SK-N-SH (cell line): Measurements from ENCODE around the gene F7. TPM values are rescaled to one million over a fixed set of nuclear protein-coding genes. Genes with fewer than 3 reads are reported as not detected.

Experiments
- CTCF ChIA-PET: fragments of 300-600, 350-600 bp; formaldehyde crosslinking; extraction: SDS; loops from one replicate; lab custom pipeline; 2021; lab: Yijun Ruan, JAX
- POLR2A ChIA-PET: fragments of 350-600 bp; sonication (Branson Sonifier 250); formaldehyde crosslinking; extraction: SDS; loops from one replicate; lab custom pipeline; 2020; ENCODE audit warnings: antibody characterized with exemption, inconsistent platforms; lab: Yijun Ruan, JAX
- DNase-seq: peaks from one replicate; pipeline ENCODE4 v3.0.0; 2012
- H2AFZ ChIP-seq: fragments of 200-600 bp; sonication (generic); 2 replicates; pipeline ENCODE4 v1.8.1; 2016; ENCODE audit warnings: antibody characterized with exemption, mild to moderate bottlenecking, low read depth
- H3F3A ChIP-seq: fragments of 200-600 bp; sonication (generic); replicated peaks from 2 replicates; pipeline ENCODE3; 2016; ENCODE audit warnings: antibody characterized with exemption, mild to moderate bottlenecking; ENCODE audit not compliant: insufficient read depth
- H3K27ac ChIP-seq, 2 experiments: fragments of 200-500 bp in 1 of 2; fragments of 200-600 bp in 1 of 2; sonication (Bioruptor generic) in 1 of 2; sonication (generic), shearing (Covaris generic) in 1 of 2; 2 replicates each; pipeline versions ENCODE4 v1.5.1 to v1.6.1; 2014 to 2016; ENCODE audit warnings: low read depth in 2 of 2, inconsistent platforms in 1 of 2, low read length in 1 of 2, mild to moderate bottlenecking in 1 of 2, mixed read lengths in 1 of 2
- H3K27me3 ChIP-seq: fragments of 200-600 bp; sonication (generic), shearing (Covaris generic); 2 replicates; pipeline ENCODE4 v1.6.1; 2016; ENCODE audit warnings: mixed run types; ENCODE audit not compliant: insufficient read depth
- H3K36me3 ChIP-seq, 2 experiments: fragments of 200-500 bp in 1 of 2; fragments of 200-600 bp in 1 of 2; sonication (Bioruptor generic) in 1 of 2; sonication (generic) in 1 of 2; replicated peaks in 1 of 2; 2 replicates each; pipeline versions ENCODE3 to v1.5.1; 2014 to 2016; ENCODE audit warnings: low read length in 1 of 2, mild to moderate bottlenecking in 1 of 2; ENCODE audit not compliant: insufficient read depth in 2 of 2, control insufficient read depth in 1 of 2
- H3K4me1 ChIP-seq, 2 experiments: fragments of 200-500 bp in 1 of 2; fragments of 200-600 bp in 1 of 2; sonication (Bioruptor generic) in 1 of 2; sonication (generic), shearing (Covaris generic) in 1 of 2; 2 replicates each; pipeline versions ENCODE4 v1.5.1 to v1.6.1; 2014 to 2016; ENCODE audit warnings: low read depth in 1 of 2, low read length in 1 of 2, mixed run types in 1 of 2; ENCODE audit not compliant: insufficient read depth in 2 of 2, control insufficient read depth in 1 of 2
- H3K4me2 ChIP-seq: fragments of 200-600 bp; sonication (generic), shearing (Covaris generic); 2 replicates; pipeline ENCODE4 v1.6.1; 2017; ENCODE audit warnings: mixed run types
- H3K4me3 ChIP-seq, 2 experiments: fragments of 200-500 bp in 1 of 2; fragments of 200-600 bp in 1 of 2; sonication (Bioruptor generic) in 1 of 2; sonication (generic), shearing (Covaris generic) in 1 of 2; 2 replicates each; pipeline versions ENCODE4 v1.5.1 to v1.8.1; 2014 to 2016; ENCODE audit warnings: low read depth in 2 of 2, inconsistent platforms in 1 of 2, low read length in 1 of 2, mild to moderate bottlenecking in 1 of 2, mixed read lengths in 1 of 2, moderate library complexity in 1 of 2
- H3K79me2 ChIP-seq: fragments of 200-600 bp; sonication (generic); 2 replicates; pipeline ENCODE4 v1.8.1; 2017; ENCODE audit warnings: mild to moderate bottlenecking; ENCODE audit not compliant: insufficient read depth
- H3K9ac ChIP-seq: fragments of 200-600 bp; sonication (generic); 2 replicates; pipeline ENCODE4 v1.6.1; 2017; ENCODE audit warnings: mixed run types
- H3K9me2 ChIP-seq: fragments of 200-600 bp; sonication (generic); 2 replicates; pipeline ENCODE4 v1.6.1; 2017; ENCODE audit warnings: mixed run types
- H3K9me3 ChIP-seq: fragments of 200-600 bp; sonication (generic); 2 replicates; pipeline ENCODE4 v1.6.1; 2017; ENCODE audit warnings: mixed run types, mild to moderate bottlenecking, moderate library complexity
- H4K20me1 ChIP-seq: fragments of 200-600 bp; sonication (generic); 2 replicates; pipeline ENCODE4 v1.6.1; 2017; ENCODE audit warnings: mild to moderate bottlenecking, mixed run types; ENCODE audit not compliant: insufficient read depth
- EP300 ChIP-seq, 2 experiments: IDR thresholded peaks; 2 replicates each; pipeline versions ENCODE4 v1.4.0 to v1.6.1; 2012; ENCODE audit warnings: borderline replicate concordance in 1 of 2, low read depth in 1 of 2, low read length in 1 of 2
- GATA2 ChIP-seq: sonication (generic); formaldehyde crosslinking; IDR thresholded peaks from 2 replicates; pipeline ENCODE4 v1.5.0; 2020; ENCODE audit warnings: mild to moderate bottlenecking, missing genetic modification reagents
- JUND ChIP-seq: IDR thresholded peaks from 2 replicates; pipeline ENCODE4 v1.4.0; 2012
- MEF2A ChIP-seq: IDR thresholded peaks from 2 replicates; pipeline ENCODE4 v1.4.0; 2012; ENCODE audit warnings: low read depth, borderline replicate concordance
- MXI1 ChIP-seq: IDR thresholded peaks from 2 replicates; pipeline ENCODE4 v1.6.1; 2012; ENCODE audit warnings: mild to moderate bottlenecking, low read depth, low read length, improper control_type of control experiment
- NFIC ChIP-seq: IDR thresholded peaks from 2 replicates; pipeline ENCODE4 v1.4.0; 2012; ENCODE audit warnings: borderline replicate concordance
- NRF1 ChIP-seq: IDR thresholded peaks from 2 replicates; pipeline ENCODE4 v1.6.1; 2012; ENCODE audit warnings: low read depth, mild to moderate bottlenecking, low read length
- RAD21 ChIP-seq: IDR thresholded peaks from 2 replicates; pipeline ENCODE4 v1.6.1; 2012; ENCODE audit warnings: mild to moderate bottlenecking, low read length
- RCOR1 ChIP-seq: fragments of 150-350 bp; IDR thresholded peaks from 2 replicates; pipeline ENCODE4 v1.6.1; 2017; ENCODE audit warnings: antibody characterized with exemption, low read length
- RFX5 ChIP-seq: IDR thresholded peaks from 2 replicates; pipeline ENCODE4 v1.6.1; 2012; ENCODE audit warnings: mild to moderate bottlenecking, improper control_type of control experiment, low read length
- RXRA ChIP-seq: IDR thresholded peaks from 2 replicates; pipeline ENCODE4 v1.4.0; 2012; ENCODE audit warnings: low read depth, mild to moderate bottlenecking, borderline replicate concordance
- TAF1 ChIP-seq: IDR thresholded peaks from 2 replicates; pipeline ENCODE4 v1.6.1; 2012; ENCODE audit warnings: low read depth, mild to moderate bottlenecking, low read length, moderate library complexity, borderline replicate concordance
- TCF12 ChIP-seq: IDR thresholded peaks from 2 replicates; pipeline ENCODE4 v1.4.0; 2012
- WGBS: methylation state at CpG from one replicate; pipeline ENCODE4 v1.1.6; 2017; ENCODE audit warnings: low lambda C conversion rate; 5-methylcytosine and 5-hydroxymethylcytosine counted together
- polyA plus RNA-seq, 3 experiments: library from polyadenylated mRNA; depleted of rRNA; stranded (reverse); fragments of >200 nt; gene quantifications; 2 replicates each; pipeline ENCODE4 v1.2.3, GENCODE V29; 2012
- TF ChIP-seq, protein P1 (sequence below): IDR thresholded peaks from 2 replicates; pipeline ENCODE4 v1.4.0; 2012; ENCODE audit warnings: low read depth
- TF ChIP-seq, protein P2 (sequence below): IDR thresholded peaks from 2 replicates; pipeline ENCODE4; 2012
- TF ChIP-seq, protein P3 (sequence below): fragments of 150-350 bp; IDR thresholded peaks from 2 replicates; pipeline ENCODE4 v1.6.1; 2016; ENCODE audit warnings: mild to moderate bottlenecking, low read depth, low read length
- TF ChIP-seq, protein P4 (sequence below): fragments of 200-600 bp; sonication (generic); IDR thresholded peaks from 2 replicates; pipeline ENCODE4 v1.6.1; 2017; ENCODE audit warnings: antibody characterized with exemption, mild to moderate bottlenecking, moderate library complexity

The F7 gene
- polyA plus RNA-seq, 1 of the 3 experiments (the other 2 are of a cell fraction), result not detected

DNA sequence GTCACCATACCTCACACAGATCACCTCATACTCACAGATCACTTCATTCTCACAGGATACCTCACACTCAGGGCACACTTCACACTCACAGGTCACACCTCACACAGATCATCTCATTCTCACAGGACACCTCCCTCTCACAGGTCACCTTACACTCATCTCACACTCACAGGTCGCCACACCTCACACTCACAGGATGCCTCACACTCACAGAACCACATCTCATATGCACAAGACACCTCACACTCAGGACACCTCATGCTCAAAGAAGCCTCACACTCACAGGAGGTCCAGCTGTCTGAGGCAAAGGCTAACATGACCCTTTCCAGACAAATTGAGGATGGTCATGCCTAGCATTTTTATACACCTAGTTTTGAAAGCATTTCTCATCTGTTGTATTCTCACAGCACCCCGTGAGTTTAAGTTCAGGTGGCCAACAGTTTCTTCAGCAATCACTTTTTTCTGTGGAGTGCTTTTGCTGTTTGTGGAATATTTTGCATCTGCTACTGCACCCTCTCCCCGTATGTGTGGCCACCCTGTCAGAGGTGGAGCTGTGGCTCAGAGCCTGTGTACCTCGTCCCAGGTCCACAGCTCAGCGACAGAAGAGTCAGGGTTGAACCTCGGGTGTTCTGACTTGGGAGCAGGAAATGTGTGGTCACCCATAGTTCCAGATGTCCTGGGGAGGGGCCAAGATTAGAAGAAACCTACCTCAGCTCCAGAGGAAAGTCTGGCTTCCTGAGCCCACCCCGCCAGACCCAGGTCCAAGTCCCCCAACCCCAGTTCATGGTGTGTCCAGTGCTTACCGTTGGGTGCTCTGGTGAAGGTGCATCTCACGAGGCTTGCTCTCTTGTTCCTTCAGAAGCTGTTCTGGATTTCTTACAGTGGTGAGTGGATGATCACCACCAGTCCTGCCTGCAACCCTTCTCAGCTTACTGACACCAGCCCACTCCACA, 7.6 kb downstream of the F7 start:
- Histone ChIP-seq H3K36me3 (no peaks in the 10 kb centered on the region), H3K9me3 (no peaks in the 10 kb centered on the region), H3K4me3 (no peak overlapping the region), H3K79me2 (no peaks in the 10 kb centered on the region), H3K4me1 (peaks cover 0 to 2% of the 10 kb centered on the region in 2 experiments; a peak in 1 of 4 replicates), H3K27me3 (peaks cover 12% of the 10 kb centered on the region), H2AFZ (no peak overlapping the region), H3K27ac (no peak overlapping the region), H3K4me2 (no peak overlapping the region), H3K9me2 (no peaks in the 10 kb centered on the region), H3F3A (no peaks in the 10 kb centered on the region), H4K20me1 (no peaks in the 10 kb centered on the region), H3K9ac (no peak overlapping the region)
- 44% methylated on average over 7 of the region's 9 CpGs for WGBS
- ChIA-PET POLR2A (no interaction called here), CTCF (interaction anchor here (1.0 to 1.5 kb wide), 2 partner anchors 12 to 84 kb away, joined by 3 to 4 read pairs; no protein-coding TSS in a partner anchor)
- no peak for TF ChIP-seq RCOR1
- TF ChIP-seq MXI1, result no peak
- no peak for DNase-seq

DNA sequence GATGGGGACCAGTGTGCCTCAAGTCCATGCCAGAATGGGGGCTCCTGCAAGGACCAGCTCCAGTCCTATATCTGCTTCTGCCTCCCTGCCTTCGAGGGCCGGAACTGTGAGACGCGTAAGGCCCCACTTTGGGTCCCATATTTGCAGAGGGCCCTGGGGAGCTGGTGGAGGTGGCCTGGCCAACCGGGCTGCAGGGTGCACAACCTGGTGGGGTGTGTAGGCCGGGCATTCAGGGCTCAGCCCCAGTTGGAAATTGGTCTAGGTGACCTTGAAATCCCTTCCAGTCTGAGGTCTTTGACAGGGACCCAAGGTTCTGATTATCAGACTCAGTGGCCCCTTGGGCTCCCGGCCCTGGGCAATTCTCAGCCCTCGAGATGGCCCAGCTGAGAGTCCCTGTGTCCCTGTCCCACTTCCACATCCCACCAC, 8.3 kb downstream of the F7 start:
- H3K9ac ChIP-seq, result no peak overlapping the region
- H3K9me3 ChIP-seq, result no peaks in the 10 kb centered on the region
- TF ChIP-seq, protein P1, sequence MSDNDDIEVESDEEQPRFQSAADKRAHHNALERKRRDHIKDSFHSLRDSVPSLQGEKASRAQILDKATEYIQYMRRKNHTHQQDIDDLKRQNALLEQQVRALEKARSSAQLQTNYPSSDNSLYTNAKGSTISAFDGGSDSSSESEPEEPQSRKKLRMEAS, result no peak
- no peak for TF ChIP-seq RXRA
- TF ChIP-seq TAF1, result no peak
- TF ChIP-seq, protein P2, sequence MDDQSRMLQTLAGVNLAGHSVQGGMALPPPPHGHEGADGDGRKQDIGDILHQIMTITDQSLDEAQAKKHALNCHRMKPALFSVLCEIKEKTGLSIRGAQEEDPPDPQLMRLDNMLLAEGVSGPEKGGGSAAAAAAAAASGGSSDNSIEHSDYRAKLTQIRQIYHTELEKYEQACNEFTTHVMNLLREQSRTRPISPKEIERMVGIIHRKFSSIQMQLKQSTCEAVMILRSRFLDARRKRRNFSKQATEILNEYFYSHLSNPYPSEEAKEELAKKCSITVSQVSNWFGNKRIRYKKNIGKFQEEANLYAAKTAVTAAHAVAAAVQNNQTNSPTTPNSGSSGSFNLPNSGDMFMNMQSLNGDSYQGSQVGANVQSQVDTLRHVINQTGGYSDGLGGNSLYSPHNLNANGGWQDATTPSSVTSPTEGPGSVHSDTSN, result no peak
- no peak for TF ChIP-seq JUND
- TF ChIP-seq TCF12, result no peak
- no peak for TF ChIP-seq RAD21
- TF ChIP-seq MEF2A, result no peak
- TF ChIP-seq GATA2 (CRISPR knock-in tag), result no peak
- no peak for TF ChIP-seq EP300 (IDR thresholded peaks at IDR 0.05; ENCODE audit: borderline replicate concordance in 1 of 2, low read depth in 1 of 2, low read length in 1 of 2)
- TF ChIP-seq, protein P3, sequence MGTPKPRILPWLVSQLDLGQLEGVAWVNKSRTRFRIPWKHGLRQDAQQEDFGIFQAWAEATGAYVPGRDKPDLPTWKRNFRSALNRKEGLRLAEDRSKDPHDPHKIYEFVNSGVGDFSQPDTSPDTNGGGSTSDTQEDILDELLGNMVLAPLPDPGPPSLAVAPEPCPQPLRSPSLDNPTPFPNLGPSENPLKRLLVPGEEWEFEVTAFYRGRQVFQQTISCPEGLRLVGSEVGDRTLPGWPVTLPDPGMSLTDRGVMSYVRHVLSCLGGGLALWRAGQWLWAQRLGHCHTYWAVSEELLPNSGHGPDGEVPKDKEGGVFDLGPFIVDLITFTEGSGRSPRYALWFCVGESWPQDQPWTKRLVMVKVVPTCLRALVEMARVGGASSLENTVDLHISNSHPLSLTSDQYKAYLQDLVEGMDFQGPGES, result no peak
- no peak for TF ChIP-seq NFIC
- TF ChIP-seq RFX5, result no peak
- TF ChIP-seq, protein P4, sequence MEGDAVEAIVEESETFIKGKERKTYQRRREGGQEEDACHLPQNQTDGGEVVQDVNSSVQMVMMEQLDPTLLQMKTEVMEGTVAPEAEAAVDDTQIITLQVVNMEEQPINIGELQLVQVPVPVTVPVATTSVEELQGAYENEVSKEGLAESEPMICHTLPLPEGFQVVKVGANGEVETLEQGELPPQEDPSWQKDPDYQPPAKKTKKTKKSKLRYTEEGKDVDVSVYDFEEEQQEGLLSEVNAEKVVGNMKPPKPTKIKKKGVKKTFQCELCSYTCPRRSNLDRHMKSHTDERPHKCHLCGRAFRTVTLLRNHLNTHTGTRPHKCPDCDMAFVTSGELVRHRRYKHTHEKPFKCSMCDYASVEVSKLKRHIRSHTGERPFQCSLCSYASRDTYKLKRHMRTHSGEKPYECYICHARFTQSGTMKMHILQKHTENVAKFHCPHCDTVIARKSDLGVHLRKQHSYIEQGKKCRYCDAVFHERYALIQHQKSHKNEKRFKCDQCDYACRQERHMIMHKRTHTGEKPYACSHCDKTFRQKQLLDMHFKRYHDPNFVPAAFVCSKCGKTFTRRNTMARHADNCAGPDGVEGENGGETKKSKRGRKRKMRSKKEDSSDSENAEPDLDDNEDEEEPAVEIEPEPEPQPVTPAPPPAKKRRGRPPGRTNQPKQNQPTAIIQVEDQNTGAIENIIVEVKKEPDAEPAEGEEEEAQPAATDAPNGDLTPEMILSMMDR, result no peak
- no peak for TF ChIP-seq NRF1
- POLR2A ChIA-PET, result no interaction called here
- no peak overlapping the region for H3K4me3 ChIP-seq
- H3K4me2 ChIP-seq, result no peak overlapping the region
- H2AFZ ChIP-seq, result no peak overlapping the region
- peaks cover 0 to 2% of the 10 kb centered on the region in 2 experiments; a peak in 1 of 4 replicates for H3K4me1 ChIP-seq
- H4K20me1 ChIP-seq, result no peaks in the 10 kb centered on the region
- H3K79me2 ChIP-seq, result no peaks in the 10 kb centered on the region
- H3K36me3 ChIP-seq, result no peaks in the 10 kb centered on the region
- CTCF ChIA-PET, result interaction anchor here (1.0 to 1.5 kb wide), 3 partner anchors 10 to 85 kb away, joined by 3 to 4 read pairs (median 4); no protein-coding TSS in a partner anchor
- no peak for DNase-seq
- H3K27ac ChIP-seq, result no peak overlapping the region
- 60% methylated on average over 8 of the region's 8 CpGs for WGBS
- H3K27me3 ChIP-seq, result peaks cover 12% of the 10 kb centered on the region
- no peaks in the 10 kb centered on the region for H3K9me2 ChIP-seq
- no peaks in the 10 kb centered on the region for H3F3A ChIP-seq
